Breast epithelium (tissue), 3 donors: Measurements from ENCODE around the gene RTP3.

Experiments used
- POLR2A ChIP-seq: fragments of 450-650 bp; IDR thresholded peaks from one replicate; pipeline ENCODE4 v1.6.1; 2016; ENCODE audit warnings: antibody characterized with exemption, mild to moderate bottlenecking, moderate library complexity
- POLR2AphosphoS5 ChIP-seq, 3 donors: sonication (generic); formaldehyde crosslinking; IDR thresholded peaks; one replicate each; pipeline ENCODE4 v1.6.1; 2017; ENCODE audit warnings: antibody characterized with exemption in 3 of 3
- TF ChIP-seq, protein P1 (sequence below), 3 donors: fragments of 450-650 bp; IDR thresholded peaks; one replicate each; pipeline ENCODE4 v1.5.1; 2016 to 2017; ENCODE audit warnings: antibody characterized with exemption in 3 of 3, mild to moderate bottlenecking in 3 of 3, moderate library complexity in 3 of 3

DNA sequence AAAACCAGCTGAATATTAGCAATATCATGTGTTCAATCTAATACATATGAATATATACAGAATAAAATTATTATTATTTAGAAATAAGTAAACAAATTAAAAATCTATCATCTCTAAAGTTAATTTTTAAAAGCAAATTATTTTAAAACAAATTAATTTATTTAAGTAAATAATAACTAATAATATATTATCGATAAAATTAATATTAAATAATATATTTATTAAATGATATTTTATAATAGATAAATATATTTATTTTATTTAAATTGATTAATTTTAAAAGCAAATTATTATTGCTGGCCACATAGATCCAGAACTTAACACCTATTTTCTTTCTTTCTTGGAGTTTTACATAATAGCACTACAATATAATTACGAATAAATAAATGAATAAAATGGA lies 22.2 kb downstream of the RTP3 start:
- TF ChIP-seq, protein P1, sequence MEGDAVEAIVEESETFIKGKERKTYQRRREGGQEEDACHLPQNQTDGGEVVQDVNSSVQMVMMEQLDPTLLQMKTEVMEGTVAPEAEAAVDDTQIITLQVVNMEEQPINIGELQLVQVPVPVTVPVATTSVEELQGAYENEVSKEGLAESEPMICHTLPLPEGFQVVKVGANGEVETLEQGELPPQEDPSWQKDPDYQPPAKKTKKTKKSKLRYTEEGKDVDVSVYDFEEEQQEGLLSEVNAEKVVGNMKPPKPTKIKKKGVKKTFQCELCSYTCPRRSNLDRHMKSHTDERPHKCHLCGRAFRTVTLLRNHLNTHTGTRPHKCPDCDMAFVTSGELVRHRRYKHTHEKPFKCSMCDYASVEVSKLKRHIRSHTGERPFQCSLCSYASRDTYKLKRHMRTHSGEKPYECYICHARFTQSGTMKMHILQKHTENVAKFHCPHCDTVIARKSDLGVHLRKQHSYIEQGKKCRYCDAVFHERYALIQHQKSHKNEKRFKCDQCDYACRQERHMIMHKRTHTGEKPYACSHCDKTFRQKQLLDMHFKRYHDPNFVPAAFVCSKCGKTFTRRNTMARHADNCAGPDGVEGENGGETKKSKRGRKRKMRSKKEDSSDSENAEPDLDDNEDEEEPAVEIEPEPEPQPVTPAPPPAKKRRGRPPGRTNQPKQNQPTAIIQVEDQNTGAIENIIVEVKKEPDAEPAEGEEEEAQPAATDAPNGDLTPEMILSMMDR (IDR thresholded peaks at IDR 0.05) = no peak
- TF ChIP-seq POLR2A (no peak), POLR2AphosphoS5 (IDR thresholded peaks at IDR 0.05) (no peak)
